ENCODE measurements around the gene STK4. TPM values are rescaled to one million over a fixed set of nuclear protein-coding genes. Genes with fewer than 3 reads are reported as not detected.

STK4 gene
- polyA plus RNA-seq, 1 donor from 2014 or later = 14.0 TPM

DNA sequence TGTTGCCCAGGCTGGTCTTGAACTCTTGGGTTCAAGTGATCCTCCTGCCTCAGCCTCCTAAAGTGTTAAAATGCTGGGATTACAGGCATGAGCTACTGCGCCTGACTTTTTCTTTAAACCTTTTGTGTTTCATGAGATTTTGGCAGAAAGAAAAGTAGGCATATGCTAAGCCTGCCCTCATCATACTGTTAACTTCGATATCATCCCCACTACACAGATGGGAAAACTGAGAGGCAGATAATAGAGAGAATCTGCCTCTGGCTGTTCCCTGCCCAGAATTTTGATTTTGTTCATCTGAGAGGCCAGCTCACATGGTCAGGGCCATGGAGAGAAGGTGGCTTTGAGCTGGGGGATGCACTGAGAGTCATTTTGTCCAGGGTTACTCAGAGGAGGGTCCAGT is 48.9 kb upstream of the STK4 start:
- no peaks in the 10 kb centered on the region for H3K79me2 ChIP-seq (replicated peaks; ENCODE audit: insufficient read depth, low read length)
- H4K20me1 ChIP-seq (ENCODE audit: insufficient read depth) = no peaks in the 10 kb centered on the region
- H3K9ac ChIP-seq (ENCODE audit: low read length) = no peak overlapping the region
- H3K9me3 ChIP-seq (ENCODE audit: low read length) = no peaks in the 10 kb centered on the region
- H3F3A ChIP-seq (ENCODE audit: insufficient read depth, low read length, poor library complexity, severe bottlenecking) = no peaks in the 10 kb centered on the region
- no peaks in the 10 kb centered on the region for H3K36me3 ChIP-seq (ENCODE audit: insufficient read depth, low read length)
- H3K9me2 ChIP-seq (ENCODE audit: insufficient read depth, low read length) = no peaks in the 10 kb centered on the region
- no peaks in the 10 kb centered on the region for H3K27me3 ChIP-seq (ENCODE audit: insufficient read depth, low read depth, low read length)
- H3K27ac ChIP-seq (ENCODE audit: low read length) = no peak overlapping the region
- H3K4me3 ChIP-seq (ENCODE audit: low read length) = no peak overlapping the region
- H3K4me2 ChIP-seq (ENCODE audit: low read length) = no peak overlapping the region
- TF ChIP-seq EZH2 (IDR thresholded peaks at IDR 0.05; ENCODE audit: borderline replicate concordance, insufficient read depth, low read length, poor library complexity, severe bottlenecking) (no peak), SMC3 (conservative IDR thresholded peaks at IDR 0.05; ENCODE audit: poor library complexity) (no peak)
- TF ChIP-seq, protein P1, sequence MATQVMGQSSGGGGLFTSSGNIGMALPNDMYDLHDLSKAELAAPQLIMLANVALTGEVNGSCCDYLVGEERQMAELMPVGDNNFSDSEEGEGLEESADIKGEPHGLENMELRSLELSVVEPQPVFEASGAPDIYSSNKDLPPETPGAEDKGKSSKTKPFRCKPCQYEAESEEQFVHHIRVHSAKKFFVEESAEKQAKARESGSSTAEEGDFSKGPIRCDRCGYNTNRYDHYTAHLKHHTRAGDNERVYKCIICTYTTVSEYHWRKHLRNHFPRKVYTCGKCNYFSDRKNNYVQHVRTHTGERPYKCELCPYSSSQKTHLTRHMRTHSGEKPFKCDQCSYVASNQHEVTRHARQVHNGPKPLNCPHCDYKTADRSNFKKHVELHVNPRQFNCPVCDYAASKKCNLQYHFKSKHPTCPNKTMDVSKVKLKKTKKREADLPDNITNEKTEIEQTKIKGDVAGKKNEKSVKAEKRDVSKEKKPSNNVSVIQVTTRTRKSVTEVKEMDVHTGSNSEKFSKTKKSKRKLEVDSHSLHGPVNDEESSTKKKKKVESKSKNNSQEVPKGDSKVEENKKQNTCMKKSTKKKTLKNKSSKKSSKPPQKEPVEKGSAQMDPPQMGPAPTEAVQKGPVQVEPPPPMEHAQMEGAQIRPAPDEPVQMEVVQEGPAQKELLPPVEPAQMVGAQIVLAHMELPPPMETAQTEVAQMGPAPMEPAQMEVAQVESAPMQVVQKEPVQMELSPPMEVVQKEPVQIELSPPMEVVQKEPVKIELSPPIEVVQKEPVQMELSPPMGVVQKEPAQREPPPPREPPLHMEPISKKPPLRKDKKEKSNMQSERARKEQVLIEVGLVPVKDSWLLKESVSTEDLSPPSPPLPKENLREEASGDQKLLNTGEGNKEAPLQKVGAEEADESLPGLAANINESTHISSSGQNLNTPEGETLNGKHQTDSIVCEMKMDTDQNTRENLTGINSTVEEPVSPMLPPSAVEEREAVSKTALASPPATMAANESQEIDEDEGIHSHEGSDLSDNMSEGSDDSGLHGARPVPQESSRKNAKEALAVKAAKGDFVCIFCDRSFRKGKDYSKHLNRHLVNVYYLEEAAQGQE (IDR thresholded peaks at IDR 0.05; ENCODE audit: borderline replicate concordance) = no peak
- TF ChIP-seq, protein P2, sequence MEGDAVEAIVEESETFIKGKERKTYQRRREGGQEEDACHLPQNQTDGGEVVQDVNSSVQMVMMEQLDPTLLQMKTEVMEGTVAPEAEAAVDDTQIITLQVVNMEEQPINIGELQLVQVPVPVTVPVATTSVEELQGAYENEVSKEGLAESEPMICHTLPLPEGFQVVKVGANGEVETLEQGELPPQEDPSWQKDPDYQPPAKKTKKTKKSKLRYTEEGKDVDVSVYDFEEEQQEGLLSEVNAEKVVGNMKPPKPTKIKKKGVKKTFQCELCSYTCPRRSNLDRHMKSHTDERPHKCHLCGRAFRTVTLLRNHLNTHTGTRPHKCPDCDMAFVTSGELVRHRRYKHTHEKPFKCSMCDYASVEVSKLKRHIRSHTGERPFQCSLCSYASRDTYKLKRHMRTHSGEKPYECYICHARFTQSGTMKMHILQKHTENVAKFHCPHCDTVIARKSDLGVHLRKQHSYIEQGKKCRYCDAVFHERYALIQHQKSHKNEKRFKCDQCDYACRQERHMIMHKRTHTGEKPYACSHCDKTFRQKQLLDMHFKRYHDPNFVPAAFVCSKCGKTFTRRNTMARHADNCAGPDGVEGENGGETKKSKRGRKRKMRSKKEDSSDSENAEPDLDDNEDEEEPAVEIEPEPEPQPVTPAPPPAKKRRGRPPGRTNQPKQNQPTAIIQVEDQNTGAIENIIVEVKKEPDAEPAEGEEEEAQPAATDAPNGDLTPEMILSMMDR (IDR thresholded peaks at IDR 0.05; ENCODE audit: poor library complexity, severe bottlenecking) = no peak
- H2AFZ ChIP-seq (ENCODE audit: low read depth, low read length) = no peak overlapping the region

DNA sequence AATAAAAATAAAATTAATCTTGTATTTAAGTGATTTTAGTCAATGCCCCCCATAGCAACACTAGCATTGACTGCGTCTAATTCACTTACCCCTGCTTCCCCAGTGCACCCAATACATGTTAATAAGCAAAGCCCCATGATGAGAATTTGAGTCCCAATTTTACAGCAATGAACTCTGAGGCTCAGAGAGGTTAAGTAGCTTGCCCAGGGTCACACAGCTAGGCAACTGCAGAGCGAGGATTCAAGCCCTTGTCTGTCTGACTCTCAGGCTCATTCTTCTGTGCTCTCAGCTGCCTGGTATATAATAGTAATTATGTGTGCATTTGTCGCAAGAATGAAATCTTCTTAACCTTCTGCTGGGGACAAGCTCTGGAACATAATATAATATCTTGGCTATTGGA is 48.0 kb upstream of the STK4 start:
- Histone ChIP-seq H3K36me3 (ENCODE audit: insufficient read depth, low read length) (no peaks in the 10 kb centered on the region), H3K4me2 (ENCODE audit: low read length) (no peak overlapping the region), H3K9ac (ENCODE audit: low read length) (no peak overlapping the region), H3K27ac (ENCODE audit: low read length) (no peak overlapping the region), H3K9me2 (ENCODE audit: insufficient read depth, low read length) (no peaks in the 10 kb centered on the region), H3K79me2 (replicated peaks; ENCODE audit: insufficient read depth, low read length) (no peaks in the 10 kb centered on the region), H2AFZ (ENCODE audit: low read depth, low read length) (no peak overlapping the region), H3F3A (ENCODE audit: insufficient read depth, low read length, poor library complexity, severe bottlenecking) (no peaks in the 10 kb centered on the region), H3K9me3 (ENCODE audit: low read length) (no peaks in the 10 kb centered on the region), H4K20me1 (ENCODE audit: insufficient read depth) (no peaks in the 10 kb centered on the region), H3K27me3 (ENCODE audit: insufficient read depth, low read depth, low read length) (no peaks in the 10 kb centered on the region), H3K4me3 (ENCODE audit: low read length) (no peak overlapping the region)
- TF ChIP-seq, protein P2 (IDR thresholded peaks at IDR 0.05; ENCODE audit: poor library complexity, severe bottlenecking) = no peak
- no peak for TF ChIP-seq MXI1 (conservative IDR thresholded peaks at IDR 0.05; ENCODE audit: poor library complexity, severe bottlenecking)
- TF ChIP-seq, protein P1 (IDR thresholded peaks at IDR 0.05; ENCODE audit: borderline replicate concordance) = no peak
- TF ChIP-seq EZH2 (IDR thresholded peaks at IDR 0.05; ENCODE audit: borderline replicate concordance, insufficient read depth, low read length, poor library complexity, severe bottlenecking) = no peak
- TF ChIP-seq EP300 (conservative IDR thresholded peaks at IDR 0.05; ENCODE audit: poor library complexity, severe bottlenecking) = no peak
- no peak for TF ChIP-seq SMC3 (conservative IDR thresholded peaks at IDR 0.05; ENCODE audit: poor library complexity)
- TF ChIP-seq POLR2AphosphoS5 (IDR thresholded peaks at IDR 0.05) = no peak
- TF ChIP-seq TAF1 (IDR thresholded peaks at IDR 0.05; ENCODE audit: low read depth) = no peak
- TF ChIP-seq RAD21 (conservative IDR thresholded peaks at IDR 0.05) = no peak
